KG1 (cell line): ENCODE measurements around the gene SYNGR3.
"Not testable (repeated sequence)": the region's sequence is repeated elsewhere in the genome, so short reads cannot be mapped to it uniquely, and the experiment has no call there.

Source experiments
- DNase-seq: peaks from one replicate; lab custom pipeline; 2025; lab: John Stamatoyannopoulos, UW

The SYNGR3 gene

DNA sequence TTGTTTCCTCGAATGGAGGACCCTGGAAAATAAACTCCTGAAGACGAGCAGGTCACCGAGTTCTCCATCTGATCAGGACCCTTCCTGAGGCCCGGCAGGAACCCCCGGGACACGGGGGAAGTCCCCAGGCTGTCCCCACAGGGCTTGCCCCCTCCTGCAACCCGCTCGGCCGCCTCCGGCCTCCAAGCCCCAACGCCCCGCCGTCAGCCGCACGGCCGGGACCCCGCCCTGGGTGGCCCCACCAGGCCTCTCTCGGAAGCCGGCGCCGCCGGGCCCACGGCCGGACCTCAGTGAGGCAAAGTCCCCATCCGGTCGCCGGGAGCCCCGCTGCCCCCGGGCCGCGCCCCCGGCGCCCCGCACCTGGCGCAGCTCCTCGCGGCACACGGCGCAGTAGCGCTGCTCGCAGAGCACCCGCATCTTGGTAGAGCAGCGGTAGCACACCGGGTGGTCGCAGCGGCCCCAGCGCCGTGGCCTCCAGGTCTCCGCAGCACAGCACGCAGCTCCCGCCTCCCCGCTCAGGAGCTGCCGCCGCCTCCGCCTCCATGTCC, 19.5 kb downstream of the SYNGR3 start:
- no peak for DNase-seq

DNA sequence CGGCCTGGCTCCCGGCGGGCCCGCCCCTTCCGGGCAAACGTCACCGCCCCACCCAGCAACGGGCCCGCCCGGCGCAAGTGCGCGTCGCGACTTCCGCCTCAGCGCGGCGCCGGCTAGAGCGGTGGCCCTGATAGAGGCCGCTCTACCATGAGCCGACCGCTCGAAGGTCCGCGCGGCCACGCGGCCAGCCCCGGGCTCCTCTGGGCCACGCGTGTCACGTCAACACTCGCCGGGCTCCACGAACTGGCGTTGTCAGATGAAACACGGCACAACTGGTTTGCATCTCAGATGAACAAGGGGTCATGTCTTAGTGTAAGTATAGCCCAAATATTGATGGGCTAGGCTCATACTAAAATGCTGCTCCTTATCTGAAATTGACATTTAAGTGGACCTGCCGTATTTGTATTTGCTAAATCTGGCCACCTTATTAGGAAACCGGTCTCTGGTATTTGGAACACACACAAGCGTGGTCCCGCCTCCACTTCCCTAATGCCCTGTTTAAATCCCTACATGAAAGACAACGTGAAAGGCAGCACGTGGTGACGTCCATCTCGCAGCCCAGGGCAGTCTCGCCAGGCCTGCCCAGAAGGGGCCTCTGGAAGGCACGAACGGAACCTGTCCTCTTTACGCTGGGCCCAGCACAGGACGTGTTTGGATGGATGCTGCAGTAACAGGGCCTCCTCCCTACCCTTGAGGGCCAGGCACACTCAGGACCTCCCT, 20.2 kb downstream of the SYNGR3 start, which contains the start of gene ZNF598:
ZNF598 (minus strand) TSS at position 31 of the 720 bp plus-strand sequence.
- peak; percentile 65 for DNase-seq

DNA sequence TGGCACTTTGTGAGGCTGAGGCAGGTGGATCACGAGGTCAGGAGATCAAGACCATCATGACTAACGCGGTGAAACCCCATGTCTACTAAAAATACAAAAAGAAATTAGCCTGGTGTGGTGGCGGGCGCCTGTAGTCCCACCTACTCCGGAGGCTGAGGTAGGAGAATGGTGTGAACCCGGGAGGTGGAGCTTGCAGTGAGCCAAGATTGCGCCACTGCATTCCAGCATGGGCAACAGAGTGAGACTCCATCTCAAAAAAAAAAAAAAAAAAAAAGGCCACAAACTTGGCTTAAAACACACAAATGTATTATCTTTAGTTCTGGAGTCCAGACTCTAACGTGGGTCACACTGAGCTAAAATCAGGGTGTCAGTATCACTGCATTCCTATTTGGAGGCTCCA, 22.0 kb downstream of the SYNGR3 start:
- DNase-seq, result not testable (repeated sequence)

DNA sequence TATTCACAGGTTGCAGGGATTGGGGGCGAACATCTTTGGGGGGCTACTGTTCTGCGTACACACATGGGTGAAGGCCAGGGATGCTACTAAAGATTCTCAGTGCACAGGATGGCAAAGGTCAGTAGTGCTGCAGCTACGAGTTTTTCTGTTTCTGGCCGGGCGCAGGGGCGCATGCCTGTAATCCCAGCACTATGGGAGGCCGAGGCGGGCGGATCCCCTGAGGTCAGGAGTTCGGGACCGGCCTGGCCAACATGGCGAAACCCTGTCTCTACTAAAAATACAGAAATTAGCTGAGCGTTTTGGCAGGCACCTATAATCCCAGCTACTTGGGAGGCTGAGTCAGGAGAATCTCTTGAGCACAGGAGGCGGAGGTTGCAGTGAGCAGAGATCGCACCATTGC, 23.8 kb downstream of the SYNGR3 start:
- no peak for DNase-seq

DNA sequence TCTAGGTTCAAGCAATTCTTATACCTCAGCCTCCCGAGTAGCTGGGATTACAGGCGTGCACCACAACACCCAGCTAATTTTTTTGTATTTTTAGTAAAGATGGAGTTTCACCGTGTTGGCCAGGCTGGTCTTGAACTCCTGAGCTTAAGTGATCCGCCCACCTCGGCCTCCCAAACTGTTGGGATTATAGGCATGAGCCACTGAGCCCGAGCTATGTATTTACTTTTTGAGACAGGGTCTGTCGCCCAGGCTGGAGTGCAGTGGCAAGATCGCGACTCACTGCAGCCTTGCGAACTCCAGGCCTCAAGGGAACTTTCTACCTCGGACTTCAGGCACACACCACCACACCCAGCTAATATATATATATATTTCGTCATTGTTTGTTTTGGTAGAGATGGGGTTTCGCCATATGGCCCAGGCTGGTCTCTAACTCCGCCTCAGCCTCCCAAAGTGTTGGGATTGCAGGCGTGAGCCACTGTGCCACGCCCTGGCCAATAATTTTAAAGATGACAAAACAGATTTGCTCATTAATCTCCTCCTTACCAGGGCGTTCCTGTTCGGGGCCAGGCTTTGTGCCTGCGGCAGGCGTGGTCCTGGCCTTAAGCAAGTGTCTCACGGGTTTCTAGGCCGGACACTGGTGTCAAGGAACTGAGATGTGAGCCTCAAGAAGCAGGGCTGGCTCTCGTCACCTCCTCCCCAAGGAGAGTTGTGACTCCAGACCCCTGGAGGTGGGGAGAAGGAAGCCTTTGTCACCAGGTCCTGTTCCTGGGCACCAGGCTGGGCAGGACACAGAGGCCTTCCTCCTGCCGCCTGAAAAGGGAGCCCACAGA, 25.6 kb downstream of the SYNGR3 start:
- no peak for DNase-seq

DNA sequence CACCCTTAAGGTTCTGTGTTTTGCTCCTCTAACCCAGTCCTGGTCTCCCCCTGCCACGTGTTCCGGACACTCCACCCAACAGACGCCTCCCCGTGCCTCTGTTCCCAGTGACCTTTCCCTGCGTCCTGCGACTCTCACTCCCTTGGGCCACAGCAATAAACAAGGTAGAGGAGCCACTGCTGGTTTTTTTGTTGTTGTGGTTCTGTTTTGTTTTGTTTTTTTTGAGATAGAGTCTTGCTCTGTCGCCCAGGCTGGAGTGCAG, 26.1 kb downstream of the SYNGR3 start:
- DNase-seq, result no peak

DNA sequence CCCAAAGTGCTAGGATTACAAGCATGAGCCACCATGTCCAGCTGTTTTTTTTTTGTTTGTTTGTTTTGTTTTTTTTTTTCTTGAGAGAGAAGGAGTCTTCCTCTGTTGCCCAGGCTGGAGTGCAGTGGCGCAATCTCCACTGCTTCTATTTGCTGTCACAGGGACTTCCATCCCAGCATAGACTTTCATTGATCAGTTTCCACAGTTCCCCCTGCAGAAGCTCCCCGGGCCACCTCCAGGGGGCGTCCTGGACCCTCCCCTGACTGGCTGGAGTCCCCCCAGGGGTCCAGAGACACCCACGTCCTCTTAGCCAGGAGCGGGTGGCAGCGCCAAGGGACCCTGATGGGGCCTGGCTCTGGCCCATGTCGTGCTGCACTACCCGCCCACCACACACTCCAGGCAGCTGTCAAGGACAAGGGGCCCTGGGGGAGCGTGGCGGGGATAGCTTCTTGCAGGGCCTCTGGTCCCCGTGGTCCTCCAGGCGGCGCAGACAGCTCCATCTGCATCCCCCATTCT, 26.7 kb downstream of the SYNGR3 start:
- no peak for DNase-seq

DNA sequence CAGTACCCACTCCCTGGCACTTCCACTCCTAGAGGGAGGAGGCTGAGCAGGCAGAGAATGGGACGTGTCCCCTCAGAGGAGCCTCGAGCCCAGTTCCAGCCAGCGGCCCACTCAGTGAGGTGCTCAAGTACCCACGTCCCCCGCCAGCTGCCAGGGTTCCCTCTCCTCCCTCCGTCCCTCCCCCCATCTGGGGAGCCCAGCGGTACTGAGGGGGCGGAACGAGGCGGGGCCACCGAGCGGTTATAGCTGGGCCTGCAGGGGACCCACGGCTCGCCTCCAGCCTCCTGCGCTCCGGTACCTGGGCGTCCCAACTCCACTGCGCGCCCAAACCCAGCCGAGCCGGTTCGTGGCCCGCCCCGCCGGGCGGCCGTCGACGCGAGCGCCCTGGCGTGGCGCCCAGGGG, 29.7 kb downstream of the SYNGR3 start, which contains the start of gene NPW:
NPW (plus strand) TSS at position 268 of the 403 bp plus-strand sequence.
- no peak for DNase-seq

DNA sequence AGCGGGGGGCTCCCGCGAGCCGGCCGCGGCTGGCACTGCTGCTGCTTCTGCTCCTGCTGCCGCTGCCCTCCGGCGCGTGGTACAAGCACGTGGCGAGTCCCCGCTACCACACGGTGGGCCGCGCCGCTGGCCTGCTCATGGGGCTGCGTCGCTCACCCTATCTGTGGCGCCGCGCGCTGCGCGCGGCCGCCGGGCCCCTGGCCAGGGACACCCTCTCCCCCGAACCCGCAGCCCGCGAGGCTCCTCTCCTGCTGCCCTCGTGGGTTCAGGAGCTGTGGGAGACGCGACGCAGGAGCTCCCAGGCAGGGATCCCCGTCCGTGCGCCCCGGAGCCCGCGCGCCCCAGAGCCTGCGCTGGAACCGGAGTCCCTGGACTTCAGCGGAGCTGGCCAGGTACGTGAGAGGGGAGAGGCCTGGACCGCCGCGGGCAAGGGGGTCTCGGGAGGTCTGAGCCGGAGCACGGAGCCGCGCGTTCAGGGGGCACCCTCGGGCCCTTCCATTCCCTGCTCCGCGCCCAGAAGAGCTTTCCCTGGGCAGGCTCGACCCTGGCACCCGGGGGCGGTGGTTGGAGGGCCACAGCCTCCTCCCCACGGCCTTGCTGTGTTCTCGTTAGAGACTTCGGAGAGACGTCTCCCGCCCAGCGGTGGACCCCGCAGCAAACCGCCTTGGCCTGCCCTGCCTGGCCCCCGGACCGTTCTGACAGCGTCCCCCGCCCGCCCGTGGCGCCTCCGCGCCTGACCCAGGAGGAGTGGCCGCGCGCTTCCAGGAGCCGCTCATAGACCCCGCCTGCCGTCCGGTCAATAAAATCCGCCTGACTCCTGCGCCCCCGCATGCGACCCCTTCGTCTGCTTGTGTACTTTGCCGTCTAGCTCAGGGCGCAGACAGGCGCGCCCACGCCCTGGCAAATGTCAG, 30.4 kb downstream of the SYNGR3 start:
- no peak for DNase-seq

DNA sequence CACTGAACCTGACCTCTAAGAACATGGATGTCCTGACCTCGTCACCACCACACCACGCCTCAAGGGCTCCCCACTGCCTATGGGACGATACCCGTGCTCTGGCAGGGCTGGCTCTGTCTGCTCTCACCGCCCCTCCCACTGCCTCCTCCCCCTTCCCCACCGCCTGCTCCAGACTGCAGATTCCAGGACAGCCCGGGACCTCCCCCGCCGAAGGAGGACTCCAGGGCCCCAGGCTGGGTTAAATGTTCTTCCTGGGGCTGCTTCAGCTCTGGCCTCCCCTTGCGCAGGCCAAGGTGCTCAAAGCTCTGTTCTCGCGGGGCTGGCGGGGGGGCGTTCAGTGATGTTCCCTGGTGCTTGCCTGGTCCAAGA, 32.9 kb downstream of the SYNGR3 start:
- no peak for DNase-seq

DNA sequence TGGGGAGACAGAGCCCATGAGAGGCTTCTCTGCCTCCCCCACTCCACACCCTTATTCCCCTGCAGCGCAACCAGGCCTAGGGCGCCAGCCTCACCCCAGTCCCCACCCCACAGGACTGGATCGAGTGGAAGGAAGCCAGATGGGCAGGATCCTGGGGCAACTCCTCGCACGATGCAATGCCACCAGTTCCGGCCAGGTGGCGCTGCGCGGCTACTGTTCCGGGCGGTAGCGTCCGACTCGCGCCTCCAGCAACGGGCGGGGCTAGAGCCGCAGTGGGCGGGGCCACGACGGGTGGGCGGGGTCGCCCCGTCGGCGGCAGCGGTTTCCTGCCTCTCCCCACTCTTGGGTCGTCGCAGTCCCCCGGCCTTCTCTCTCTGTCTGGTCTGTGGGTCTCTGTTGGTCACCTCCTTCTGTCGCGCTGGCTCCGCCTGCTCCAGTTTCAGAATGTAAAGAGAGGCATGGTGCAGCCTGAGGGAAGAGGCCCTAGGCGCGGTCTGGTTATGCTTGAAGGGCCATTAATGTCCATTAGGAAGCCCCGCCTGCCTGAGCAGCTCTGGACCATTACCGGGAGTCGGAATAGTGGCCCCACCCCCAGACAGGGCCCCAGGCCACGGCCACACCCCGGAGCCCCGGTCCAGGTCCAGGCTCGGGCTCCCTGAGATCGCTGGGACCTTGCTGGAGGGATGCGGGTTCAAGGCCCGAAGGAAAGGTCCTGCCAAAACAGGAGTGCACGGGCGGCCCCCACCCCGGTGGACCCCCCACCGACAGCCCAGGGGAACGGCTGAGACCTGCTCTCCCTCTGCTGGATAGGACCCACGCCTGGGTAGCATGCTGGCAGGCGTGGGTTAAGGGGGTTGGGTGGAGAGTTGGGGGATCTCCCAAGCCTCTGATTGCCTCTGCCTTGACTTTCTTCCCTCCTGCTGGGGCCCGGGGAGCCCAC, 33.6 kb downstream of the SYNGR3 start:
- DNase-seq, result peak; percentile 76

DNA sequence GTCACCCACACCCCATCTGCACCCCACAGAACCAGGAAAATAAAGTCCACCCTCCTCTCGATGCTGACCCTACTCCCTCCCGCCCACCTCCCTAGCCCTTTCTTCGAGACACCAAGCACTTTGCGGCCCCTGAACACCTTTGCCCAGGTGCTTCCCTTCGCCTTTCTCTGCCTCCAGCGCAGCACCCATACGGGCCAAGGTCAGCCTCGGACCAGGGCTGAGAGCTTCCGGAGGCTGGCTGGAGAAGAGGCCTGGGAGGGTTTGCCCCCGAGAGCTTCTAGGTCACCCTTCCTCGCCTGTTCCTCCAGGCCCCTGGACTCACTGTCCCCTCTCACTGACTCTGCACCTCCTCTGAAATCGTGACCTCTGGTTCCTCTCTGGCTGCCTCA, 34.3 kb downstream of the SYNGR3 start:
- DNase-seq, result no peak

DNA sequence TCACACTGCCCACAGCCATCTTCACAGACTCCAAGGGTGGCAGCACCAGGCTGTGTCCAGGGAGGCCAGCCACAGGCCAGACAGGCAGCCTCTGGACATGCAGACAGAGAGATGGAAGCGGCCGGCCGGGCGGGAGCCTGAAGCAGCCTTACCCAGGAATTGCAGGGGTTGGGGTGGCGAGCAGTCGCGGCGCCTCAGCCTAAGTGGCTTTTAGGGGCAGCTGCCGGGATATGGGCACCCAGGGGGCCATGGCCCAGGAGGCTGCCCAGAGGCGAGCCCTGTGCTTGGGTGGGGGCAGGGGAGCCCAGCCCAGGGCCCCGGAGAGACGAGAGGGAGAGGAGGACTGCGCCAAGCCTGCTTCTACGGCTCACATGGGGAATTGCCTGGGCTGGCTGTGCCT, 35.5 kb downstream of the SYNGR3 start:
- no peak for DNase-seq

DNA sequence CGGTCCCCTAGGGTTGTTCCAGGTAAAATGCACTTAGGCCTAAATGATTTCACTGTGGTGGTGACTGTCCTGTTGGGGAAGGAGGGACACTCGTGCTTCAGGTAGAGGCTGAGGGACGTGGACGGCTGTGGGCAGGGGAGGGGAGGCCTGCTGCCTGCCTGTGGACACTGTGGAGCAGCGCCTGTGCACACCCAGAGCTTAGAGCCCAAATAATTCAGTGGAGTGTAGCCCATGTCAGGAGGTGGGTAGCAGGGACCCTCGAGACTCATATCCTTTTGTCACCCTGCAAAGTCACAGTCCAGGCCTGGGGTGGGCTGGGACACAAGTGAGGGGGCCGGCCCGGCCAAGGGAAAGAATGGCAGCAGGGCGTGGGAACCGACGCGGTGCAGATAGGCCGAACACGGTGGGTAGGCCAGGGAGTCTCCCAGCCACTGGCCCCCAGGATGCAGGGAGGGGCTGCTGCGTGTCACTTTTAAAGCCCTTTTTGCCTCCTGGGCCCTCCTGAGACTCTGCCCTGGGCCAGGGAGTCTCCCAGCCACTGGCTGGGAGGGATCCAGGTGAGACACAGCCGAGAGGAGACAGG, 36.2 kb downstream of the SYNGR3 start:
- no peak for DNase-seq

DNA sequence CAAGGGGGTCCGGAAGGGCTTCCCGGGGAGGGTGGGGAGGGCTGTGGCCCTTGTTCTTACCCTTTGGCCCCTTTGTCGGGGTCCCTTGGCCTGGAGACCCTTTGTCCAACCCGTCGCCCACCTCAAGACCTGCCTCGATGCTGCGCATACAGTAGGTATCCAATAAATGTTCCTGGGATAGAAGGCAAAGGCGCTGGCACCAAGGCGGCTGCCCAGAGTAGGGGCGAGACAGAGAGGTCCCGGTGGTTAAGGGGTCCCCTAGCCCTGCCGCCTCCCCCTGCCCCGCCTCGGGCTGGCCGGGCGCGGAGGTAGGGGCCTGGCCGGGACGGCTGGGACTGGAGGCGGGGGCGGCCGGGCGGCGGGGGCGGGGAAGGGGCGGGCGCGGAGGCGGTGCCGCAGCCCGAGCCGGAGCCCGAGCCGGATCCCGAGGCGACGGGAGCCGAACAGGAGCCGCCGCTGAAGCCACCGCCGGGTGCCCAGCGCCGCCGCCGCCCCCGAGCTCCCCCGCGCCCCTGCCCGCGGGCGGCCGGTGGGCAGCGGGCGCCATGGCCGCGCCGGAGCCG, 36.8 kb downstream of the SYNGR3 start, which contains the start of gene NHERF2:
NHERF2 (plus strand) TSS at position 442 of the 563 bp plus-strand sequence; CDS start at position 546, 104 bp downstream.
- DNase-seq, result no peak

DNA sequence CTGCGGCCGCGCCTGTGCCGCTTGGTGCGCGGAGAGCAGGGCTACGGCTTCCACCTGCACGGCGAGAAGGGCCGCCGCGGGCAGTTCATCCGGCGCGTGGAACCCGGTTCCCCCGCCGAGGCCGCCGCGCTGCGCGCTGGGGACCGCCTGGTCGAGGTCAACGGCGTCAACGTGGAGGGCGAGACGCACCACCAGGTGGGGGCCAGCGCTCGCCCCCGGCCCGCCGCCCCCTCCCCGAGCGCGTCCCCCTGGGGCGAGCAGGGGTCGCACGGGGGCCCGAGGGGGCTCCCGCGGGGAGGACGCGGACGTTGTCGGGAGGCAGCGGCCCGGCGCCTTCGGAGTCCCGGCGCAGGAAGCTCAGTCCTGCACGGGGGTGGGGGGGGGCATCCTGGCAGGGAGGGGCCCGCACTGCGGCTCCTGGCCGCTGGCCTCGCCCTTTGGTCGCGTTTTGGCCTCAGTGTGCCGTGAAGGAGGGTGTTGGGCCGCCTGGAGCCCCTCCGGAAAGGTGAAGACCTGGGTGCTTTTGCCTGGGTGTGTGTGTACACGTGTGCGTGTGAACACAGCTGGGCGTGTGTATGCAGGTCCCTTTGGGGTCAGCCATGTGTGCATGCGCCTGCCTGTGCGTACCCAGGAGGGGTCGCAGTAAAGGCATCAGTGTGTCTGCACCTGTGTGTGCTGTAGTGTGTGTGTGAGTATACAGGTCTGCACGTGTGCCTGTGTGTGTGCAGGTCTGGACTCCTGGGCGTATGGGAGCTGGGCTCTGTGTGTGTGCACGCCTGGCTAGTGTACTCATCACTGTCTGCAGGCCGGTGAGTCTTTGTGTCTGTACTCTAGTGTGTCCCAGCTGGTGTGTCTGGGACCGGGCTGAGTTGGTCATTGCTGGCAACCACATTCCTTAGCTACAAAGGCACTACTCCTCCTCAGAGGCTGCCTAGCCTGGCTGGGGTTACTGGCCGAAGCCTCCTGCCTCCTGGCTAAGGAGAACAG, 37.5 kb downstream of the SYNGR3 start:
- DNase-seq, result no peak

DNA sequence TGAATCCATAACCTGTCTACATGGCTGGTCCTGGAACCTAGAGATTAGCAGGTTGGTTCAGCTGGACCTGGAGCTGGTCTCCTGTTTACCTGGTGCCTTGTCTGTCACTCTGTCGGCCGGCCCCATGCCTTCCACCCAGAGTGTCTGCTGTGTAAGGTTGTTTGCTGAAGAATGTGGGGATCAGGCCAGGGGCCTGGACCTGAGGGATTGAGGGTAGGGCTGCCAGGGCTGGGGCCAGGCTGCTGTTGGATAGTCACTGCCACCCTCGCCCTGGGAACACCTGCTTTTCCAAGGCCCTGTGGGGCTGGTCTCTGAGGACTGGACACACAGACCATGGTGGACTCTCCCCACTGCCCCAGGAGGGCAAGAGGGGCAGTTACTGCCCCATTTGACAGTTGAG, 38.4 kb downstream of the SYNGR3 start:
- no peak for DNase-seq

DNA sequence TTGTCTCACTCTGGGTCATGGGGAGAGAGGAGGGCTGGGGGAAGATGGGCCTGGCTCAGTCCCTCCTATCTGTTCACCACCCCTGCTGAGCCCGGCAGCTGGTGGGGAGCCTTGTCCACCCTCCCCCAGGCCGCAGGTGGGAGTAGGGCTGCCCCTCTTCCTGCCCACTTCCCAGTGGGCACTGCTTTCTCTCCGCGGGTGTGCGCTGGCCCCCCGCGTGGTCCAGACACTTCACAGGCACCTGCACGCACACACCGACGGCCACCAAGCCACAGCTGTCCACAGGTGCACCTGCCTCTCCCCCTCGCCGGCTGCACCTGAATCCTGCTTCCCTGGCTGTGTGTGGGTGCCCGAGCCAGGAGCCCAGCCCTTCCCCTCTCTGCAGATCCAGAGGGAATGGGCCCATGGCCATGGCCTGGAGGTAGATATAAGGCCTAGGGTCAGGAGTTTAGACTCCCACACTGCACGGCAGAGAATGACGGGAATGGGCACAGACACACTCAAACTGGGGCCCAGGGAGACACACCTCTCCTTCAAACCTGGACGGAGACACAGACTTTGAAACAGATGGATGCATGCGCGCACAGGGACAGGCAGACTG, 39.0 kb downstream of the SYNGR3 start:
- no peak for DNase-seq
